Omental fat pad (tissue), 4 donors: ENCODE measurements around the gene SSBP1. TPM values are rescaled to one million over a fixed set of nuclear protein-coding genes. Genes with fewer than 3 reads are reported as not detected.

ENCODE experiments used
- small RNA-seq: library from RNA; depleted of rRNA; stranded (forward); fragments of <200 nt; gene quantifications from one replicate; pipeline ENCODE3, GENCODE V24; 2016
- total RNA-seq, 4 donors: library from RNA; depleted of rRNA; stranded (reverse); fragments of >200 nt; gene quantifications; one replicate each; pipeline ENCODE4 v1.1.0, GENCODE V29; 2016

The SSBP1 gene
- total RNA-seq, 4 donors from 2014 or later: 76.8 to 106 (median 92.0) TPM

Small RNA genes lying within 50 kb of the gene (small RNA-seq; reads per million reads assigned to genes)
- gene RNU1-82P: not detected

Other genes with a start within 250 kb of the SSBP1 start
- 10 to 100 TPM; 17.3 to 22.5 (median 19.7) TPM for gene AGK, start 186.9 kb upstream of the SSBP1 start, total RNA-seq
- 10 to 100 TPM; 12.4 to 28.4 (median 19.6) TPM for gene DENND11, start 36.2 kb upstream of the SSBP1 start, total RNA-seq
- gene WEE2, start 30.0 kb upstream of the SSBP1 start, total RNA-seq: under 1 TPM in 1 of 4 donors, not detected in 3; 0.79 TPM
- 1 to 10 TPM in 2 of 4 donors, under 1 TPM in 2; 0.63 to 5.4 (median 1.8) TPM for gene TAS2R3, start 25.7 kb downstream of the SSBP1 start, total RNA-seq
- gene TAS2R4, start 38.3 kb downstream of the SSBP1 start, total RNA-seq: 1 to 10 TPM in 2 of 4 donors, under 1 TPM in 2; 0.84 to 3.6 (median 1.6) TPM
- gene TAS2R5, start 51.9 kb downstream of the SSBP1 start, total RNA-seq: 1 to 10 TPM; 2.0 to 4.9 (median 3.4) TPM
- not detected for gene PRSS37, start 103.1 kb downstream of the SSBP1 start, total RNA-seq
- gene OR9A4, start 178.0 kb downstream of the SSBP1 start, total RNA-seq: under 1 TPM in 1 of 4 donors, not detected in 3; 0.95 TPM
- gene CLEC5A, start 208.6 kb downstream of the SSBP1 start, total RNA-seq: 1 to 10 TPM in 1 of 4 donors, under 1 TPM in 3; 0.25 to 1.1 (median 0.53) TPM
- not detected for gene TAS2R38, start 235.4 kb downstream of the SSBP1 start, total RNA-seq